ENCODE results near the gene NIPSNAP3A. TPM values are rescaled to one million over a fixed set of nuclear protein-coding genes. Genes with fewer than 3 reads are reported as not detected.

The NIPSNAP3A gene
- total RNA-seq, 1 experiment from 2014 or later = 6.9 TPM

- no peak overlapping the region for H2AFZ ChIP-seq (ENCODE audit: low read depth, low read length, poor library complexity, severe bottlenecking)
- H3K9me3 ChIP-seq (ENCODE audit: control insufficient read depth in 1 of 2, insufficient read depth in 1 of 2, low read depth in 1 of 2, low read length in 2 of 2) = no peaks in the 10 kb centered on the region
- H4K20me1 ChIP-seq (ENCODE audit: insufficient read depth) = no peaks in the 10 kb centered on the region; the same call in 1 of the 2 replicates
- ChIA-PET RAD21 (ENCODE audit: low non-redundant PET in 1 of 2, low total read pairs in 2 of 2, uncharacterized antibody in 2 of 2, unreplicated experiment in 2 of 2) (no interaction called here), CTCF (no interaction called here), POLR2A (no interaction called here)
- no peak overlapping the region for H3K4me3 ChIP-seq (replicated peaks in 1 of 2; ENCODE audit: low read depth in 1 of 2, low read length in 2 of 2)
- H3K27ac ChIP-seq (ENCODE audit: low read depth, low read length) = no peak overlapping the region
- BruUV-seq (replicated peaks) = no TSS peak
- H3K4me2 ChIP-seq (ENCODE audit: low read length) = no peak overlapping the region
- intact Hi-C loops (cut with micrococcal nuclease) = no loop called here
- H3K79me2 ChIP-seq (ENCODE audit: insufficient read depth, low read length) = no peaks in the 10 kb centered on the region
- H3K36me3 ChIP-seq (ENCODE audit: control insufficient read depth in 1 of 2, insufficient read depth in 2 of 2, low read length in 2 of 2) = no peaks in the 10 kb centered on the region
- ATAC-seq = no peak
- no peak for DNase-seq (ENCODE audit: low read depth, low spot score)
- no peaks in the 10 kb centered on the region for H3K4me1 ChIP-seq (ENCODE audit: control insufficient read depth in 1 of 2, insufficient read depth in 2 of 2, low read length in 2 of 2)
- H3K27me3 ChIP-seq (ENCODE audit: insufficient read depth, low read length) = no peaks in the 10 kb centered on the region
- no peaks in the 10 kb centered on the region for H3K9me2 ChIP-seq (ENCODE audit: insufficient read depth)
- H3K9ac ChIP-seq (ENCODE audit: low read length) = no peak overlapping the region
- no peak for TF ChIP-seq JUND (IDR thresholded peaks at IDR 0.05)
- TF ChIP-seq YY1 (IDR thresholded peaks at IDR 0.05; ENCODE audit: extremely low read depth, insufficient replicate concordance, low read depth, low read length) = no peak
- TF ChIP-seq ATF3 (IDR thresholded peaks at IDR 0.05) = no peak
- TF ChIP-seq RAD21 (IDR thresholded peaks at IDR 0.05; ENCODE audit: low read depth) = no peak
- no peak for TF ChIP-seq ZFX (IDR thresholded peaks at IDR 0.05)
- no peak for TF ChIP-seq POLR2AphosphoS5 (IDR thresholded peaks at IDR 0.05; ENCODE audit: low read depth, low read length)
- no peak for TF ChIP-seq ZNF274 (IDR thresholded peaks at IDR 0.05; ENCODE audit: low read depth, low read length)
- TF ChIP-seq POLR2A (IDR thresholded peaks at IDR 0.05; ENCODE audit: borderline replicate concordance, extremely low read depth, insufficient read depth, insufficient read length) = no peak
- no peak for TF ChIP-seq SP1 (IDR thresholded peaks at IDR 0.05; ENCODE audit: low read depth)
- TF ChIP-seq ELF1 (IDR thresholded peaks at IDR 0.05; ENCODE audit: borderline replicate concordance, low read depth) = no peak
- TF ChIP-seq CEBPB (IDR thresholded peaks at IDR 0.05; ENCODE audit: low read depth) = no peak
- no peak for TF ChIP-seq EZH2 (IDR thresholded peaks at IDR 0.05)
- TF ChIP-seq SRF (IDR thresholded peaks at IDR 0.05; ENCODE audit: low read depth) = no peak
- TF ChIP-seq EGR1 (IDR thresholded peaks at IDR 0.05; ENCODE audit: low read depth) = no peak
- TF ChIP-seq ZBTB33 (IDR thresholded peaks at IDR 0.05; ENCODE audit: extremely low read depth, insufficient replicate concordance, low read length) = no peak
- no peak for TF ChIP-seq REST (IDR thresholded peaks at IDR 0.05; ENCODE audit: low read depth)
- TF ChIP-seq FOSL1 (IDR thresholded peaks at IDR 0.05; ENCODE audit: low read depth) = no peak
- no peak for TF ChIP-seq TCF7L2 (IDR thresholded peaks at IDR 0.05; ENCODE audit: borderline replicate concordance, extremely low read depth, insufficient read depth, insufficient read length)
Observed at GRCh38 chr9:104795082-104795481, 47.6 kb downstream of the NIPSNAP3A start.

Measured in HCT116 (cell line).